ENCODE results near the gene GAN. TPM values are rescaled to one million over a fixed set of nuclear protein-coding genes. Genes with fewer than 3 reads are reported as not detected.

Gene GAN
- total RNA-seq, 1 experiment from 2014 or later: 4.0 TPM

DNA sequence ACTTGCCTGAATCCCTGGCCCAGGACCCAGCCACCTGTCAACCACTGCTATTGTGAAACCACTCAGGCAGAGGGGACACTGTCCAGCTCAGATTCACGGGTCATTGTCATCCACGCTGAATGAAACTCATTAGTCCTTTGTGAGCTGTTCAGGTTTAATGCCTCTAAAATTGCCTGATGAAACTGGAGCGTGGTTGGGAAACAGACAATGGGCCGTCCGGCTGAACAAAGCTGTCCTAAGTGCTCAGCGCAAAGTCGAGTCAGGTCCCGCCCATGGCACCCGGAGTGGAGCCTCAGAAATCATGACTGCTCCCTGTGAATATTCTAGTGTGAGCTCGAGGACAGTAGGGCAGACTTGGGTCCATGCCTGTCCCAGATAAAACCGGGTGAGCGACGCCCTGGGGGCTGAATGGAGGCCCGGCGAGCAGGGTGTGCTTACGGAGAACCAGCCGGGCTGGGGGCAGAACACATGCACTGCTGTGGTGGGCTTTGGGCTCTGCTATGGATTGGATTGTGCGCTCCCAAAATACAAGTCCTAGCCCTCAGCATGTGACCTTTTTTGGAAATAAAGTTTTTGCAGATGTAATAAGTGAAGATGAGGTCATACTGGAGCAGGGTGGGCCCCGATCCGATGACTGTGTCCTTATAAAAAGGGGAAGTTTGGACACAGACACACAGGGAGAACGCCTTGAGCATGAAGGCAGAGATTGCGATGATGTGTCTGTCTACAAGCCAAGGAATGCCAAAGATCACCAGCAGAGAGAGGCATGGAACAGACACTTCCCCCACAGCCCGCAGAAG is 117.0 kb downstream of the GAN start:
- no peak for DNase-seq (ENCODE audit: low spot score)

DNA sequence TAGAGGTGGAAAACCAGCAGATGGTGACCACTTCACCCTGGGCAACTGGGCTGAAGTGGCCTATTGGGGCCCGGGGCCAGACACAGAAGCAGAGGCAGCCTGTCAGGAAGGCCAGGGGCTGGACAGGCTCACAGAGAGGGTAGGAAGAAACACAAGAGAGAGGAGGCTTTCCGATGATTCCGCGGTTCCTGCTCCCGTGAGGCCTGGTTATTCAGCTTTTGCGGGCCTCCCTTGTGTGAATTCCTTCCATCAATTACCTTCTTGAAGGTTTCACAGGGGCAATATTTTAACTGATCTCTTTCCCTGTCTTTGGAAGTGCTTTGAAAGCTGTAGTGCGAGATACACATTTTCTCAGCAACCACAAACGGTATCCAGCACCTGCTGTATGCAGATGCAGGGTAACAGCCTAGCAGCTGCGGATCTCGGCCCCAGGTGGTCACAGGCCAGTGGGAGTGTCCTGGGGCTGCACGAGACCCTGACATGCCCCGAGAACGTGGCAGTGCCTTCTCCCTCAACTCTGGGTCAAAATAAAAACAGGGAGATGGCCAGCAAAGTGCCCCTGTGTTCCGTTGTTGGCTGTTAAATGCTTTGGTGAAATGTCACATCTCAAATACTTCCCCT is 118.3 kb downstream of the GAN start:
- DNase-seq (ENCODE audit: low spot score): no peak

DNA sequence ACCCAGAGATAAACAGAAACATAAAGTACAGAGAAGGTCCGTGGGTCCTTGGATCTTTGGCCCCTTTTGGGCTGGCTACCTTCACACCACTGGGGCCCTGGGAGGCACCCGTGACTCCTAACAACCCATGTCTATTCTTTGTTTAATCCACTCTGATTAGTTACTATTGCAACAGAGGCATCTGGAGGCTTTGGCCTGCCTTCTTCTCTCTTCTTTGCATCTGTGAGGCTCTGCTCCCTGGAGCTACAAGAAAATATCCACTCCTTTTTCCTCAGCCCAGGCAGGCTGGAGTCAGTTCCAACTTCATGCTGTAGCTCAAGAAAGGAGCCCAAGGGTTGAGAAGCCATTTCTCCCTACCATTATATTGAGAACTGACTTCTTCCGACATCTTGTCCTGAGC is 120.3 kb downstream of the GAN start:
- no peak for DNase-seq (ENCODE audit: low spot score)

DNA sequence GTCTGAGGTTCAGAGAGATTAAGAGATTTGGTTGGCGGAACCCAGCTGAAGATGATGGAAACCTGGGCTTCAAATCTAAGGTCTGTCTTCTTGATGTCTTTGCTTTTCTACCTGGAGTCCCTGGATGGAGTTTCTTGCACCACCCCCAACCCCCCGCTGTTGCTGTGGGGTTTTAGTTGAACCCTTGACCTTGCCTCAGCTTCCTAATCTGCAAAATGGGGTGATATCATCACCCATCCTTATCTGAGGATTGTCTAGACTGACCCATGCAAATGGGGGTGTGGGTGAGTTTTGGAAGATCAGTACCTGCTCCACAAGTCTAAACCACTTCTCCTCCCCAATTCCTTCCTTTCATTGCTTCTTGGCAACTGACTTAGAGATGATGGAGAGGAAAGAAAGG is 120.8 kb downstream of the GAN start:
- DNase-seq (ENCODE audit: low spot score): no peak

DNA sequence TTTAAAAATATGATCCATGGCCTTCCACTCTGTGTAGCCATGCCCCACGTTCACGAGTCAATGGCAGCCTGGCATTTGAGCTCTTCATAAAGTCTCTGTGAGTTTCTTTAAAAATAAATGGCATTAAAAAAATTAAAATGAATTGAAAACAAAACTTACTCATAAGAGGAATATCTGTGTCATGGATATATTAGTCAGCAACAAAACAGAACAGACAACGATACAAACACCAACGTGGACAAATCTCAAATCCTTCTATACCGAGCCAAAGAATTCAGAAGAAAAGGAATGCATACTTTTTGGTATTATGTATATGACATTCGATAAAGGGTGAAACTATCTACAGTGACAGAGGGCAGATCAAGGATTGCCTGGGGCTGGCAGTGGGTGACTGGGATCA is 121.6 kb downstream of the GAN start:
- no peak for DNase-seq (ENCODE audit: low spot score)

DNA sequence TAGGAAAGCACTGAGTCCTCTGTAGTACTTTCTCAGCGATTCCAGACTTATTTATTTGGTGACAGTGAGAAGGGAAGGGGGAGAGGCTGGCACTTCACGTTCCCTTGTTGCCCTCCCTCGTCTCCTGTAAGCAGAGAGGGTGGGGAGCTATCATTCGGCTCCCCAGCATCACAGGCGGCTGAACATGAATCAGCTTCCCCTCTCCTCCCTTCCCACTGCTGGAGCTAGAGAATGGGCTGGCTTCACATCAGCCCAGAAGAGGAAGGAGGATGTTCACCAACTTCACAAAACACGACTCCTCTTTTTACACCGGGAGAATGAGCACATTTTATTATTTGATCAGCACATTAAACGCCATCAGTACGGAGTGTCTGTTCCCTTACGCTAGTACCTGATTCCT is 123.1 kb downstream of the GAN start:
- DNase-seq (ENCODE audit: low spot score): no peak

Other genes starting within 250 kb of the GAN start
- 0.48 and 0.80 TPM in 2 replicates for gene C16orf46, start 237.7 kb upstream of the GAN start, total RNA-seq (2014; rRNA removed; shearing (Covaris generic))
- 38.5 and 50.2 TPM in 2 replicates for gene GCSH, start 218.6 kb upstream of the GAN start, total RNA-seq (2014; rRNA removed; shearing (Covaris generic))
- 0.94 and 1.4 TPM in 2 replicates for gene BCO1, start 76.3 kb upstream of the GAN start, total RNA-seq (2014; rRNA removed; shearing (Covaris generic))
- 1.9 and 4.1 TPM in 2 replicates for gene CMIP, start 129.8 kb downstream of the GAN start, total RNA-seq (2014; rRNA removed; shearing (Covaris generic))

All from H4 (cell line).